Astrocyte (in vitro differentiated cells and primary cell): ENCODE measurements around the gene IPO13. TPM values are rescaled to one million over a fixed set of nuclear protein-coding genes. Genes with fewer than 3 reads are reported as not detected.

Experiments
- DNase-seq: peaks from one replicate; pipeline ENCODE4 v3.0.0-alpha.2; 2010; ENCODE audit warnings: low read depth
- FAIRE-seq: peaks from 2 replicates; lab custom pipeline; 2011; peaks lifted over from hg19 to GRCh38; lab: Jason Lieb, UNC
- H2AFZ ChIP-seq: 2 replicates; pipeline ENCODE4 v1.6.0; 2012; ENCODE audit warnings: low read depth, low read length, inconsistent platforms
- H3K27ac ChIP-seq: 2 replicates; pipeline ENCODE4 v1.5.1; 2011; ENCODE audit warnings: low read depth, low read length, inconsistent platforms
- H3K27me3 ChIP-seq: 2 replicates; pipeline ENCODE4 v1.6.0; 2011; ENCODE audit warnings: low read length, inconsistent platforms; ENCODE audit not compliant: insufficient read depth
- H3K36me3 ChIP-seq: 2 replicates; pipeline ENCODE4 v1.5.1; 2011; ENCODE audit warnings: low read length, inconsistent platforms; ENCODE audit not compliant: insufficient read depth
- H3K4me1 ChIP-seq: 2 replicates; pipeline ENCODE4 v1.5.1; 2011; ENCODE audit warnings: low read length, inconsistent platforms; ENCODE audit not compliant: insufficient read depth
- H3K4me2 ChIP-seq: 2 replicates; pipeline ENCODE4 v1.6.0; 2012; ENCODE audit warnings: low read length, inconsistent platforms
- H3K4me3 ChIP-seq: 2 replicates; pipeline ENCODE4 v1.5.1; 2011; ENCODE audit warnings: low read depth, mild to moderate bottlenecking, low read length, inconsistent platforms; ENCODE audit not compliant: insufficient read depth
- H3K79me2 ChIP-seq: 2 replicates; pipeline ENCODE4 v1.6.0; 2012; ENCODE audit warnings: mild to moderate bottlenecking, low read length, inconsistent platforms; ENCODE audit not compliant: insufficient read depth
- H3K9ac ChIP-seq: 2 replicates; pipeline ENCODE4 v1.6.0; 2012; ENCODE audit warnings: mild to moderate bottlenecking, low read length, inconsistent platforms
- H3K9me3 ChIP-seq: 2 replicates; pipeline ENCODE4 v1.5.1; 2012; ENCODE audit warnings: low read depth, mild to moderate bottlenecking, low read length, inconsistent platforms; ENCODE audit not compliant: insufficient read depth
- H4K20me1 ChIP-seq: 2 replicates; pipeline ENCODE4 v1.6.0; 2012; ENCODE audit warnings: low read length, inconsistent platforms; ENCODE audit not compliant: insufficient read depth
- H3K27ac Mint-ChIP-seq: one replicate; pipeline ENCODE4 v1.8.0; 2021; ENCODE audit warnings: mild to moderate bottlenecking, mixed read lengths; ENCODE audit not compliant: unreplicated experiment
- H3K27me3 Mint-ChIP-seq: one replicate; pipeline ENCODE4 v1.8.0; 2021; ENCODE audit warnings: low read depth, mixed read lengths; ENCODE audit not compliant: unreplicated experiment
- H3K36me3 Mint-ChIP-seq: one replicate; pipeline ENCODE4 v1.8.0; 2021; ENCODE audit warnings: low read depth, mixed read lengths; ENCODE audit not compliant: unreplicated experiment
- H3K4me1 Mint-ChIP-seq: one replicate; pipeline ENCODE4 v1.8.0; 2021; ENCODE audit warnings: low read depth, mixed read lengths; ENCODE audit not compliant: unreplicated experiment
- H3K4me3 Mint-ChIP-seq: one replicate; pipeline ENCODE4 v1.8.0; 2021; ENCODE audit warnings: mild to moderate bottlenecking, moderate library complexity, mixed read lengths; ENCODE audit not compliant: unreplicated experiment
- H3K9me3 Mint-ChIP-seq: one replicate; pipeline ENCODE4 v1.8.0; 2021; ENCODE audit warnings: mild to moderate bottlenecking, mixed read lengths; ENCODE audit not compliant: unreplicated experiment
- EZH2 ChIP-seq: IDR thresholded peaks from 2 replicates; pipeline ENCODE4 v1.6.1; 2012; ENCODE audit warnings: mild to moderate bottlenecking, low read length, inconsistent platforms; ENCODE audit not compliant: insufficient read depth
- total RNA-seq: library from RNA; stranded (reverse); gene quantifications from 2 replicates; pipeline ENCODE4 v1.2.1, GENCODE V29; 2021
- TF ChIP-seq, protein P1 (sequence below): IDR thresholded peaks from 2 replicates; pipeline ENCODE4 v1.5.1; 2011; ENCODE audit warnings: low read depth, mild to moderate bottlenecking, inconsistent platforms, low read length, moderate library complexity; ENCODE audit not compliant: insufficient read depth

Gene IPO13
- total RNA-seq, 1 donor from 2014 or later = 31.0 TPM

DNA sequence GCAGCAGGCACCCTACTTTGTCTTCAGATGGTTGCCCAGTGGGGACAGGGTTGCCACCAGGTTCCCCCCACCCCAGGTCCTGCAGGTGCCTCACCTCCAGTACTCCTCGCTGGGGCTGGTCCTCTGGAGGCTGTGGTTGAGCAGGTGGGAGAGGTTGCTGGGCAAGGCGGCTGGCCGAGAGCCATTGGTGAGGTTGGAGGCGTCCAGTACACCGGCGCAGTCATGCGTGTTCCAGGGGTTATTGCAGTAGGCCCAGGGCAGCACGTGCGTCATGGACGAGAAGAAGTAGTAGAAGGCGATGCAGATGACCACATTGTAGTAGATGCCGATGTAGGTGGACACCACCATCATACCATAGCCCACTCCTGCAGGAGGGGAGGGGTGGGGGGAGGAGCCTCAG lies 61.5 kb downstream of the IPO13 start:
- no peak overlapping the region for H3K4me3 Mint-ChIP-seq
- H3K27ac Mint-ChIP-seq = peak overlapping the region; percentile 69
- H3K36me3 Mint-ChIP-seq = peaks cover 12% of the 10 kb centered on the region
- DNase-seq = no peak
- no peak overlapping the region for H3K27ac ChIP-seq
- H2AFZ ChIP-seq = no peak overlapping the region
- H3K4me1 Mint-ChIP-seq = no peaks in the 10 kb centered on the region
- no peaks in the 10 kb centered on the region for H3K27me3 ChIP-seq
- TF ChIP-seq EZH2 = no peak
- TF ChIP-seq, protein P1, sequence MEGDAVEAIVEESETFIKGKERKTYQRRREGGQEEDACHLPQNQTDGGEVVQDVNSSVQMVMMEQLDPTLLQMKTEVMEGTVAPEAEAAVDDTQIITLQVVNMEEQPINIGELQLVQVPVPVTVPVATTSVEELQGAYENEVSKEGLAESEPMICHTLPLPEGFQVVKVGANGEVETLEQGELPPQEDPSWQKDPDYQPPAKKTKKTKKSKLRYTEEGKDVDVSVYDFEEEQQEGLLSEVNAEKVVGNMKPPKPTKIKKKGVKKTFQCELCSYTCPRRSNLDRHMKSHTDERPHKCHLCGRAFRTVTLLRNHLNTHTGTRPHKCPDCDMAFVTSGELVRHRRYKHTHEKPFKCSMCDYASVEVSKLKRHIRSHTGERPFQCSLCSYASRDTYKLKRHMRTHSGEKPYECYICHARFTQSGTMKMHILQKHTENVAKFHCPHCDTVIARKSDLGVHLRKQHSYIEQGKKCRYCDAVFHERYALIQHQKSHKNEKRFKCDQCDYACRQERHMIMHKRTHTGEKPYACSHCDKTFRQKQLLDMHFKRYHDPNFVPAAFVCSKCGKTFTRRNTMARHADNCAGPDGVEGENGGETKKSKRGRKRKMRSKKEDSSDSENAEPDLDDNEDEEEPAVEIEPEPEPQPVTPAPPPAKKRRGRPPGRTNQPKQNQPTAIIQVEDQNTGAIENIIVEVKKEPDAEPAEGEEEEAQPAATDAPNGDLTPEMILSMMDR = no peak
- H3K27me3 Mint-ChIP-seq = peaks cover 5% of the 10 kb centered on the region
- H3K9ac ChIP-seq = no peak overlapping the region
- no peaks in the 10 kb centered on the region for H3K4me1 ChIP-seq
- H3K4me3 ChIP-seq = no peak overlapping the region
- no peaks in the 10 kb centered on the region for H3K36me3 ChIP-seq
- no peaks in the 10 kb centered on the region for H4K20me1 ChIP-seq
- H3K4me2 ChIP-seq = no peak overlapping the region
- no peaks in the 10 kb centered on the region for H3K9me3 ChIP-seq
- no peaks in the 10 kb centered on the region for H3K9me3 Mint-ChIP-seq
- H3K79me2 ChIP-seq = no peaks in the 10 kb centered on the region
- FAIRE-seq = no peak

DNA sequence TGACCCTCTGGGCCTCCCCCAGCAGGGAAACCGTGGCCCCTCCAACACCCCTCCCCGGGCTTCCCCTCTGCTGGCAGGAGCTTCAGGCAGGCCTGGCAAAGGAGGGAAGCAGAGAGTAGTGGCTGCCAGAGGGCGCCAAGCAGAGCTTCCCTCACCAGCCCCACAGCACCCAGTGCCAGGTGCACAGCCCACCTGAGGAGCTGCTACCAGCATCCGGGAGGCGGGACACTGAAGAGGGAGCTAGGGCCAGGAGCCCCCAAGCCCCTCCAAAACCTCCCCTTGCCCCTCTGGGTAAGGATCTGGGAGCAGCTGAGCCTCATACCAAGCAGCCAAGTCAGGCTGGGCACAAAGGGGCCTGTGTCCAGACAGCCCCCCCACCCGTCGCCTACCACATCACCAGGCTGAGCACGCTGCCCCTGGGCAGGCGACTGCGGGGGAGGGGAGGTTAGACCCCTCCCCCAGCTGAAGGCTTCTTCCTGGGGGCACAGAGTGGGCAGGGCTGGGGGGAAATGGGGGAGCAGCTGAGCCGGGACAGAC lies 64.3 kb downstream of the IPO13 start:
- Histone ChIP-seq H3K4me1 (no peaks in the 10 kb centered on the region), H4K20me1 (no peaks in the 10 kb centered on the region), H3K27ac (no peak overlapping the region), H3K27me3 (no peaks in the 10 kb centered on the region), H3K4me3 (no peak overlapping the region), H3K9me3 (no peaks in the 10 kb centered on the region), H3K4me2 (no peak overlapping the region), H3K9ac (no peak overlapping the region), H3K79me2 (no peaks in the 10 kb centered on the region), H3K36me3 (no peaks in the 10 kb centered on the region), H2AFZ (no peak overlapping the region)
- no peak for TF ChIP-seq EZH2
- TF ChIP-seq, protein P1 = no peak
- DNase-seq (no peak), FAIRE-seq (no peak)
- H3K27ac Mint-ChIP-seq = no peak overlapping the region
- H3K36me3 Mint-ChIP-seq = peaks cover 10% of the 10 kb centered on the region
- no peaks in the 10 kb centered on the region for H3K9me3 Mint-ChIP-seq
- H3K27me3 Mint-ChIP-seq = peaks cover 5% of the 10 kb centered on the region
- H3K4me3 Mint-ChIP-seq = no peak overlapping the region
- H3K4me1 Mint-ChIP-seq = peaks cover 5% of the 10 kb centered on the region

DNA sequence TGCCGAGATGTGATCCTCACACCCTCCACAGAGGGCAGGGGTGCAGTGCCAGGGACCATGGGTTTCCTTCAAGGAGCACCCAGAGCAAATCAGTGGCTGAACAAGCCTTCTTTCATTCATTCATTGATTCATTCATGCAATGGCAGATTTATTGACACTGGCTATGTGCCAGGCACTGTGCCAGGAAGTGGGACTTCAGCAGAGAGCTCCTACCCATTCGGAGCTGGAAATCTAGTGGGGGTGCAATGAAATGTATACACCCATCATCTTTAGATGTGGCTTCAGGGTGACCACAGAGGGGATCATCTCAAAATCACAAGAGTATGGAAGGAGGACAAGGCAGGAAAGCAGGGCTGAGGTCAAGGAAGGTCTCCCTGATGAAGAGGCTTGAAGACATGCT lies 65.7 kb downstream of the IPO13 start:
- Histone ChIP-seq H3K79me2 (no peaks in the 10 kb centered on the region), H3K9me3 (no peaks in the 10 kb centered on the region), H3K4me1 (no peaks in the 10 kb centered on the region), H3K4me2 (no peak overlapping the region), H4K20me1 (no peaks in the 10 kb centered on the region), H3K27me3 (no peaks in the 10 kb centered on the region), H3K4me3 (no peak overlapping the region), H3K27ac (no peak overlapping the region), H3K9ac (no peak overlapping the region), H2AFZ (no peak overlapping the region), H3K36me3 (no peaks in the 10 kb centered on the region)
- peaks cover 9% of the 10 kb centered on the region for H3K36me3 Mint-ChIP-seq
- no peak overlapping the region for H3K4me3 Mint-ChIP-seq
- peaks cover 5% of the 10 kb centered on the region for H3K4me1 Mint-ChIP-seq
- no peak overlapping the region for H3K27ac Mint-ChIP-seq
- peaks cover 2% of the 10 kb centered on the region for H3K27me3 Mint-ChIP-seq
- no peaks in the 10 kb centered on the region for H3K9me3 Mint-ChIP-seq
- no peak for FAIRE-seq
- no peak for DNase-seq
- TF ChIP-seq, protein P1 = no peak
- TF ChIP-seq EZH2 = no peak
